ENCODE results near the gene SPOCK1. TPM values are rescaled to one million over a fixed set of nuclear protein-coding genes. Genes with fewer than 3 reads are reported as not detected.

SPOCK1 gene
- polyA plus RNA-seq, 2 of the 4 experiments (the other 2 are of a cell fraction) = 28.9 to 40.8 TPM

- TF ChIP-seq RCOR1 (IDR thresholded peaks at IDR 0.05; ENCODE audit: low read depth, low read length) (no peak), FOSB (CRISPR knock-in tag; IDR thresholded peaks at IDR 0.05) (no peak), ATOH8 (CRISPR knock-in tag; IDR thresholded peaks at IDR 0.05; ENCODE audit: low read depth) (no peak), RAD21 (conservative IDR thresholded peaks at IDR 0.05 in 1 of 2, IDR thresholded peaks at IDR 0.05 in 1 of 2) (no peak), KDM1A (IDR thresholded peaks at IDR 0.05; ENCODE audit: low read depth) (no peak), HOXA7 (CRISPR knock-in tag; IDR thresholded peaks at IDR 0.05) (no peak), EHMT2 (IDR thresholded peaks at IDR 0.05; ENCODE audit: low read depth) (no peak), CBX2 (IDR thresholded peaks at IDR 0.05; ENCODE audit: borderline replicate concordance, low read depth) (no peak), CBX8 (IDR thresholded peaks at IDR 0.05) (no peak), MYC (IDR thresholded peaks at IDR 0.05; ENCODE audit: borderline replicate concordance, low read length) (no peak), RNF2 (IDR thresholded peaks at IDR 0.05; ENCODE audit: borderline replicate concordance, low read depth) (no peak), POLR2A (IDR thresholded peaks at IDR 0.05; ENCODE audit: low read length) (no peak), EP300 (IDR thresholded peaks at IDR 0.05) (no peak), FOXS1 (CRISPR knock-in tag; IDR thresholded peaks at IDR 0.05) (no peak), HOXB5 (CRISPR knock-in tag; IDR thresholded peaks at IDR 0.05) (no peak), HES2 (IDR thresholded peaks at IDR 0.05) (no peak), FOSL2 (IDR thresholded peaks at IDR 0.05) (no peak), FOSL2 (CRISPR knock-in tag; IDR thresholded peaks at IDR 0.05) (no peak), MAX (IDR thresholded peaks at IDR 0.05) (no peak), MAZ (IDR thresholded peaks at IDR 0.05; ENCODE audit: borderline replicate concordance, low read depth, low read length) (no peak), RARB (CRISPR knock-in tag; IDR thresholded peaks at IDR 0.05) (no peak)
- no peak for ATAC-seq
- Histone ChIP-seq H3K9me3 (no peaks in the 10 kb centered on the region), H3K27ac (no peak overlapping the region), H3K4me1 (no peaks in the 10 kb centered on the region), H3K4me3 (no peak overlapping the region), H3K4me2 (no peak overlapping the region)
- 69% methylated on average over 12 of the region's 12 CpGs for WGBS (ENCODE audit: missing lambda C conversion rate)
- FAIRE-seq = no peak
- CTCF ChIA-PET = no interaction called here
- POLR2A ChIA-PET = no interaction called here
- no peak for DNase-seq (ENCODE audit: low read depth in 1 of 2, low spot score in 1 of 2)
Observed at GRCh38 chr5:137069358-137069757, 429.8 kb downstream of the SPOCK1 start.

- ChIA-PET POLR2A (no interaction called here), CTCF (interaction anchor here (1.3 to 1.5 kb wide), 2 partner anchors 14 to 18 kb away, joined by 4 to 7 read pairs; no protein-coding TSS in a partner anchor)
- Histone ChIP-seq H3K4me3 (no peak overlapping the region), H3K4me1 (no peaks in the 10 kb centered on the region), H3K27ac (no peak overlapping the region), H3K9me3 (no peaks in the 10 kb centered on the region), H3K4me2 (no peak overlapping the region)
- no peak for TF ChIP-seq CHD4 (IDR thresholded peaks at IDR 0.05; ENCODE audit: borderline replicate concordance)
- TF ChIP-seq RAD21 (conservative IDR thresholded peaks at IDR 0.05 in 1 of 2, IDR thresholded peaks at IDR 0.05 in 1 of 2) = no peak
- no peak for TF ChIP-seq NR3C1 (IDR thresholded peaks at IDR 0.05)
- no peak for TF ChIP-seq MAX (IDR thresholded peaks at IDR 0.05)
- no peak for TF ChIP-seq PHF8 (IDR thresholded peaks at IDR 0.05; ENCODE audit: borderline replicate concordance, low read depth)
- TF ChIP-seq TFCP2L1 (CRISPR knock-in tag; IDR thresholded peaks at IDR 0.05) = no peak
- no peak for TF ChIP-seq EHMT2 (IDR thresholded peaks at IDR 0.05; ENCODE audit: low read depth)
- no peak for TF ChIP-seq USF2 (IDR thresholded peaks at IDR 0.05)
- TF ChIP-seq ZSCAN20 (CRISPR knock-in tag; IDR thresholded peaks at IDR 0.05) = no peak
- no peak for TF ChIP-seq FOXS1 (CRISPR knock-in tag; IDR thresholded peaks at IDR 0.05)
- TF ChIP-seq FOSL2 (IDR thresholded peaks at IDR 0.05) = no peak
- no peak for TF ChIP-seq FOSL2 (CRISPR knock-in tag; IDR thresholded peaks at IDR 0.05)
- no peak for TF ChIP-seq CTCF (IDR thresholded peaks at IDR 0.05)
- no peak for FAIRE-seq
- no peak for ATAC-seq
- no peak for DNase-seq (ENCODE audit: low read depth in 1 of 2, low spot score in 1 of 2)
- 38% methylated on average over 3 of the region's 4 CpGs for WGBS (ENCODE audit: missing lambda C conversion rate)
Observed at GRCh38 chr5:137061382-137061781, 437.7 kb downstream of the SPOCK1 start.
